ENCODE results near the gene BCAS3.

DNA sequence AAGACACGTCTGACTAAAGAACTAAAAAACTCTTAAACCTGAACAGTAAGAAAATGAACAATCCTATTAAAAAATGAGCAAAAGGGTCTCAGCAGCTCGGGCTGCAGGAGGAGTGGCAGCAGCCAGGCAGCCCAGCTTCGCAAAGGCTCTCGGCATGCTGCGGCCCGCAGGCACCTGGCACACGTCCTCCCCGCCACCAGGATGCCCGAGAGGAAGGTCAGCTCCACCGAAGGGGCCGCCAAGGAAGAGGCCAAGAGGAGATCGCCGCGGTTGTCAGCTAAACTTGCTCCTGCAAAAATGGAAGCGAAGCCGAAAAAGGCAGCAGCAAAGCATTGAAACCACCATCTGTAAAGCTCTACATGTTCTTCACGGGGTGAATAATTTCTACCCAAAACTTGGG, 173.5 kb downstream of the BCAS3 start:
- TF ChIP-seq GLIS3 (CRISPR knock-in tag; IDR thresholded peaks at IDR 0.05) (no peak), OSR1 (CRISPR knock-in tag; IDR thresholded peaks at IDR 0.05) (no peak), RARB (CRISPR knock-in tag; IDR thresholded peaks at IDR 0.05) (no peak), ESRRG (CRISPR knock-in tag; IDR thresholded peaks at IDR 0.05) (no peak), SNAI2 (CRISPR knock-in tag; IDR thresholded peaks at IDR 0.05) (no peak), ZFP30 (CRISPR knock-in tag; IDR thresholded peaks at IDR 0.05) (no peak), BACH2 (CRISPR knock-in tag; IDR thresholded peaks at IDR 0.05; ENCODE audit: borderline replicate concordance) (no peak), ARNTL (CRISPR knock-in tag; IDR thresholded peaks at IDR 0.05; ENCODE audit: borderline replicate concordance, low read depth) (no peak), ZFP3 (CRISPR knock-in tag; IDR thresholded peaks at IDR 0.05) (no peak), PPARA (CRISPR knock-in tag; IDR thresholded peaks at IDR 0.05; ENCODE audit: borderline replicate concordance) (no peak)
- TF ChIP-seq, protein P1, sequence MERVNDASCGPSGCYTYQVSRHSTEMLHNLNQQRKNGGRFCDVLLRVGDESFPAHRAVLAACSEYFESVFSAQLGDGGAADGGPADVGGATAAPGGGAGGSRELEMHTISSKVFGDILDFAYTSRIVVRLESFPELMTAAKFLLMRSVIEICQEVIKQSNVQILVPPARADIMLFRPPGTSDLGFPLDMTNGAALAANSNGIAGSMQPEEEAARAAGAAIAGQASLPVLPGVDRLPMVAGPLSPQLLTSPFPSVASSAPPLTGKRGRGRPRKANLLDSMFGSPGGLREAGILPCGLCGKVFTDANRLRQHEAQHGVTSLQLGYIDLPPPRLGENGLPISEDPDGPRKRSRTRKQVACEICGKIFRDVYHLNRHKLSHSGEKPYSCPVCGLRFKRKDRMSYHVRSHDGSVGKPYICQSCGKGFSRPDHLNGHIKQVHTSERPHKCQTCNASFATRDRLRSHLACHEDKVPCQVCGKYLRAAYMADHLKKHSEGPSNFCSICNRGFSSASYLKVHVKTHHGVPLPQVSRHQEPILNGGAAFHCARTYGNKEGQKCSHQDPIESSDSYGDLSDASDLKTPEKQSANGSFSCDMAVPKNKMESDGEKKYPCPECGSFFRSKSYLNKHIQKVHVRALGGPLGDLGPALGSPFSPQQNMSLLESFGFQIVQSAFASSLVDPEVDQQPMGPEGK (CRISPR knock-in tag; IDR thresholded peaks at IDR 0.05; ENCODE audit: borderline replicate concordance), result no peak
- TF ChIP-seq, protein P2, sequence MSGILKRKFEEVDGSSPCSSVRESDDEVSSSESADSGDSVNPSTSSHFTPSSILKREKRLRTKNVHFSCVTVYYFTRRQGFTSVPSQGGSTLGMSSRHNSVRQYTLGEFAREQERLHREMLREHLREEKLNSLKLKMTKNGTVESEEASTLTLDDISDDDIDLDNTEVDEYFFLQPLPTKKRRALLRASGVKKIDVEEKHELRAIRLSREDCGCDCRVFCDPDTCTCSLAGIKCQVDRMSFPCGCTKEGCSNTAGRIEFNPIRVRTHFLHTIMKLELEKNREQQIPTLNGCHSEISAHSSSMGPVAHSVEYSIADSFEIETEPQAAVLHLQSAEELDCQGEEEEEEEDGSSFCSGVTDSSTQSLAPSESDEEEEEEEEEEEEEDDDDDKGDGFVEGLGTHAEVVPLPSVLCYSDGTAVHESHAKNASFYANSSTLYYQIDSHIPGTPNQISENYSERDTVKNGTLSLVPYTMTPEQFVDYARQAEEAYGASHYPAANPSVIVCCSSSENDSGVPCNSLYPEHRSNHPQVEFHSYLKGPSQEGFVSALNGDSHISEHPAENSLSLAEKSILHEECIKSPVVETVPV (CRISPR knock-in tag; IDR thresholded peaks at IDR 0.05), result no peak
- TF ChIP-seq, protein P3, sequence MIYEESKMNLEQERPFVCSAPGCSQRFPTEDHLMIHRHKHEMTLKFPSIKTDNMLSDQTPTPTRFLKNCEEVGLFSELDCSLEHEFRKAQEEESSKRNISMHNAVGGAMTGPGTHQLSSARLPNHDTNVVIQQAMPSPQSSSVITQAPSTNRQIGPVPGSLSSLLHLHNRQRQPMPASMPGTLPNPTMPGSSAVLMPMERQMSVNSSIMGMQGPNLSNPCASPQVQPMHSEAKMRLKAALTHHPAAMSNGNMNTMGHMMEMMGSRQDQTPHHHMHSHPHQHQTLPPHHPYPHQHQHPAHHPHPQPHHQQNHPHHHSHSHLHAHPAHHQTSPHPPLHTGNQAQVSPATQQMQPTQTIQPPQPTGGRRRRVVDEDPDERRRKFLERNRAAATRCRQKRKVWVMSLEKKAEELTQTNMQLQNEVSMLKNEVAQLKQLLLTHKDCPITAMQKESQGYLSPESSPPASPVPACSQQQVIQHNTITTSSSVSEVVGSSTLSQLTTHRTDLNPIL (CRISPR knock-in tag; IDR thresholded peaks at IDR 0.05; ENCODE audit: low read depth), result no peak
